HepG2 (cell line): ENCODE measurements around the gene LRRC74B. TPM values are rescaled to one million over a fixed set of nuclear protein-coding genes. Genes with fewer than 3 reads are reported as not detected.
A peak's percentile ranks its signal among the peaks of the same experiment; 100 is the strongest.

Experiments
- AKAP8 ChIP-seq: sonication (generic); formaldehyde crosslinking; IDR thresholded peaks from 2 replicates; pipeline ENCODE4 v1.5.1; 2020; ENCODE audit warnings: mild to moderate bottlenecking, missing genetic modification reagents
- EHMT2 ChIP-seq: fragments of 200-600 bp; sonication (generic); IDR thresholded peaks from 2 replicates; pipeline ENCODE4 v1.7.0; 2017; ENCODE audit warnings: antibody characterized with exemption, low read depth, low read length, borderline replicate concordance
- ELF1 ChIP-seq: sonication (generic); formaldehyde crosslinking; IDR thresholded peaks from 2 replicates; pipeline ENCODE4 v1.4.0; 2020; ENCODE audit warnings: missing genetic modification reagents
- ESRRA ChIP-seq: sonication (generic); formaldehyde crosslinking; IDR thresholded peaks from 2 replicates; pipeline ENCODE4 v1.5.1; 2020; ENCODE audit warnings: mild to moderate bottlenecking, low read depth, missing genetic modification reagents
- GLI4 ChIP-seq: sonication (generic); formaldehyde crosslinking; IDR thresholded peaks from 2 replicates; pipeline ENCODE4 v1.5.1; 2020; ENCODE audit warnings: missing genetic modification reagents, mild to moderate bottlenecking, moderate library complexity, borderline replicate concordance
- HMG20A ChIP-seq: IDR thresholded peaks from 2 replicates; pipeline ENCODE4 v1.6.1; 2016; ENCODE audit warnings: borderline replicate concordance
- MAFG ChIP-seq: sonication (generic); formaldehyde crosslinking; IDR thresholded peaks from 2 replicates; pipeline ENCODE4 v1.5.1; 2020; ENCODE audit warnings: mild to moderate bottlenecking, missing genetic modification reagents
- NFE2 ChIP-seq: sonication (generic); formaldehyde crosslinking; IDR thresholded peaks from 2 replicates; pipeline ENCODE4 v1.4.0; 2020; ENCODE audit warnings: missing genetic modification reagents
- NFE2L1 ChIP-seq: sonication (generic); formaldehyde crosslinking; IDR thresholded peaks from 2 replicates; pipeline ENCODE4 v1.4.0; 2020; ENCODE audit warnings: missing genetic modification reagents, mild to moderate bottlenecking, borderline replicate concordance
- PREB ChIP-seq: sonication (generic); formaldehyde crosslinking; IDR thresholded peaks from 2 replicates; pipeline ENCODE4 v1.4.0; 2020; ENCODE audit warnings: missing genetic modification reagents
- SMYD3 ChIP-seq: sonication (generic); formaldehyde crosslinking; IDR thresholded peaks from 2 replicates; pipeline ENCODE4 v1.8.1; 2023; ENCODE audit warnings: mild to moderate bottlenecking, missing genetic modification reagents
- SNAPC2 ChIP-seq: sonication (generic); formaldehyde crosslinking; IDR thresholded peaks from 2 replicates; pipeline ENCODE4 v1.8.1; 2022; ENCODE audit warnings: mild to moderate bottlenecking, missing genetic modification reagents
- SOX6 ChIP-seq, 2 experiments: fragments of 450-650 bp in 1 of 2; sonication (generic) in 1 of 2; formaldehyde crosslinking in 1 of 2; IDR thresholded peaks; 2 replicates each; pipeline versions ENCODE4 v1.4.0 to v1.6.1; 2017 to 2020; ENCODE audit warnings: antibody characterized with exemption in 1 of 2, mild to moderate bottlenecking in 1 of 2, missing genetic modification reagents in 1 of 2
- SRSF4 ChIP-seq: fragments of 200-400 bp; formaldehyde crosslinking; IDR thresholded peaks from one replicate; pipeline ENCODE4 v1.6.1; 2018; ENCODE audit warnings: mild to moderate bottlenecking, low read depth, low read length, moderate library complexity; ENCODE audit not compliant: poor library complexity, severe bottlenecking
- SUZ12 ChIP-seq: fragments of 150-350 bp; IDR thresholded peaks from 2 replicates; pipeline ENCODE4 v1.6.1; 2014; ENCODE audit warnings: low read depth, low read length
- TARDBP ChIP-seq: sonication (generic); formaldehyde crosslinking; IDR thresholded peaks from 2 replicates; pipeline ENCODE4 v1.8.0; 2022; ENCODE audit warnings: mild to moderate bottlenecking, missing genetic modification reagents
- TOE1 ChIP-seq: sonication (generic); formaldehyde crosslinking; IDR thresholded peaks from 2 replicates; pipeline ENCODE4 v1.4.0; 2020; ENCODE audit warnings: mild to moderate bottlenecking, missing genetic modification reagents
- TRIM22 ChIP-seq: fragments of 450-650 bp; IDR thresholded peaks from 2 replicates; pipeline ENCODE4 v1.6.1; 2017
- UBTF ChIP-seq: sonication (generic); formaldehyde crosslinking; IDR thresholded peaks from 2 replicates; pipeline ENCODE4 v1.4.0; 2020; ENCODE audit warnings: mild to moderate bottlenecking, missing genetic modification reagents
- ZNF615 ChIP-seq: sonication (generic); formaldehyde crosslinking; IDR thresholded peaks from 2 replicates; pipeline ENCODE4 v1.5.0; 2020; ENCODE audit warnings: mild to moderate bottlenecking, missing genetic modification reagents, borderline replicate concordance
- ZNF780A ChIP-seq: sonication (generic); formaldehyde crosslinking; IDR thresholded peaks from 2 replicates; pipeline ENCODE4 v1.8.0; 2022; ENCODE audit warnings: mild to moderate bottlenecking, missing genetic modification reagents, moderate library complexity
- polyA plus RNA-seq, 8 experiments: library from polyadenylated mRNA; depleted of rRNA in 3 of 8; stranded (reverse) in 7 of 8; unstranded in 1 of 8; fragments of >200 nt; fragmentation: Illumina TruSeq in 4 of 8; extraction: Trizol in 4 of 8; gene quantifications; 2 replicates each; pipeline versions ENCODE4 v1.2.1 to v1.2.3, GENCODE V29; 2011 to 2016; ENCODE audit warnings: low read depth in 4 of 8, missing spikeins in 1 of 8, mixed read lengths in 1 of 8; ENCODE audit not compliant: insufficient read depth in 1 of 8
- total RNA-seq, 5 experiments: library from RNA; depleted of rRNA; stranded (reverse); fragments of >200 nt; fragmentation: Illumina TruSeq; extraction: Trizol; gene quantifications; 2 replicates each; pipeline ENCODE4 v1.2.3, GENCODE V29; 2016; ENCODE audit warnings: low read depth in 1 of 5
- TF ChIP-seq, protein P1 (sequence below): sonication (generic); formaldehyde crosslinking; IDR thresholded peaks from 2 replicates; pipeline ENCODE4 v1.5.0; 2020; ENCODE audit warnings: missing genetic modification reagents
- TF ChIP-seq, protein P2 (sequence below): sonication (generic); formaldehyde crosslinking; IDR thresholded peaks from 2 replicates; pipeline ENCODE4 v1.8.0; 2022; ENCODE audit warnings: low read depth, missing genetic modification reagents

LRRC74B gene
- total and polyA plus RNA-seq, 2 of the 13 experiments (the other 11 are each of a cell fraction or from before 2014, with no cell fraction given) = not detected

DNA sequence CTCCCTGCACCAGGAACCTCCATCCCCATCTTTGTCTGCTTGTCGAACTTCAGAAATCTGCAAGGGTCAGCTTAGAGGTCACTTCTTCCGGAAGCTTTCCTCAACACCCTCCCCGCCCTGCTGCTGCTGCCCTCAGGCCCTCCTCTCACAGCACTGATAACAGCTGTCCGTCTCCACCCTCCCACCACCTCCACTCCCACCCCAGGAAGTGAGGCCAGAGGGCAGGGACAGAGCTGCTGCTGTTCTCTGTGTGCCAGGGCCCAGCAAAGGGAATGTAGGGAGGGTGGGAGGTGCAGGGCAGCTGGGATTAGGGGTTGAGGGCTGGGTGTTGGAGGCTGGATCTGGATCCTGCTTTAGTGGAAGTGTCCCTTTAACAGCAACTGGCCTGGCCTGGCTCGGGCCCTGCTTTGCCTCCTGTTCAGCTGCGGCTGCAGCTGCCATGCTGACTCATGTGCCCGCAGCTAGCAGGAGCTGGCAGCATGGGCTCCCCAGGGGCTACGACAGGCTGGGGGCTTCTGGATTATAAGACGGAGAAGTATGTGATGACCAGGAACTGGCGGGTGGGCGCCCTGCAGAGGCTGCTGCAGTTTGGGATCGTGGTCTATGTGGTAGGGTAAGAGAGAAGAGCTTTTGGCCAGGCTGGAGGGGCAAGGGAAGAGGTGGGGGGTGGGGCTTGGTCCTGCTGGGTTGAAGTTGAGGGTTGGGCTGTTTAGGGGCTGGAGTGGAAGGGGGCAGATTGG lies 30.9 kb upstream of the LRRC74B start, which contains the start of gene P2RX6 (continued):
- TF ChIP-seq SUZ12 = no peak
- TF ChIP-seq SOX6 (IDR thresholded peaks at IDR 0.05) = no peak
- TF ChIP-seq SOX6 (CRISPR knock-in tag; IDR thresholded peaks at IDR 0.05) = 0 out of 2 replicates have a peak, but pooled peaks have one; percentile 23
- TF ChIP-seq UBTF = peak; percentile 48; the same call in 1 of the 2 replicates
- TF ChIP-seq ZNF780A = no peak
- no peak for TF ChIP-seq SRSF4
- no peak for TF ChIP-seq NFE2
- TF ChIP-seq NFE2L1 = no peak
- no peak for TF ChIP-seq EHMT2
- no peak for TF ChIP-seq SNAPC2 (CRISPR knock-in tag)
- TF ChIP-seq ZNF615 (CRISPR knock-in tag) = no peak
- no peak for TF ChIP-seq ESRRA
- no peak for TF ChIP-seq TOE1 (CRISPR knock-in tag)
- TF ChIP-seq, protein P1, sequence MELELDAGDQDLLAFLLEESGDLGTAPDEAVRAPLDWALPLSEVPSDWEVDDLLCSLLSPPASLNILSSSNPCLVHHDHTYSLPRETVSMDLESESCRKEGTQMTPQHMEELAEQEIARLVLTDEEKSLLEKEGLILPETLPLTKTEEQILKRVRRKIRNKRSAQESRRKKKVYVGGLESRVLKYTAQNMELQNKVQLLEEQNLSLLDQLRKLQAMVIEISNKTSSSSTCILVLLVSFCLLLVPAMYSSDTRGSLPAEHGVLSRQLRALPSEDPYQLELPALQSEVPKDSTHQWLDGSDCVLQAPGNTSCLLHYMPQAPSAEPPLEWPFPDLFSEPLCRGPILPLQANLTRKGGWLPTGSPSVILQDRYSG (CRISPR knock-in tag) = no peak
- peak; percentile 59 for TF ChIP-seq ELF1 (CRISPR knock-in tag)
- TF ChIP-seq MAFG (CRISPR knock-in tag) = no peak
- no peak for TF ChIP-seq HMG20A (CRISPR knock-in tag)
- TF ChIP-seq TRIM22 = no peak
- TF ChIP-seq TARDBP (CRISPR knock-in tag) = peak; percentile 69; the same call in 1 of the 2 replicates
- no peak for TF ChIP-seq SMYD3 (CRISPR knock-in tag)
- no peak for TF ChIP-seq PREB (CRISPR knock-in tag)
- TF ChIP-seq GLI4 (CRISPR knock-in tag) = no peak
- no peak for TF ChIP-seq AKAP8 (CRISPR knock-in tag)
- TF ChIP-seq, protein P2, sequence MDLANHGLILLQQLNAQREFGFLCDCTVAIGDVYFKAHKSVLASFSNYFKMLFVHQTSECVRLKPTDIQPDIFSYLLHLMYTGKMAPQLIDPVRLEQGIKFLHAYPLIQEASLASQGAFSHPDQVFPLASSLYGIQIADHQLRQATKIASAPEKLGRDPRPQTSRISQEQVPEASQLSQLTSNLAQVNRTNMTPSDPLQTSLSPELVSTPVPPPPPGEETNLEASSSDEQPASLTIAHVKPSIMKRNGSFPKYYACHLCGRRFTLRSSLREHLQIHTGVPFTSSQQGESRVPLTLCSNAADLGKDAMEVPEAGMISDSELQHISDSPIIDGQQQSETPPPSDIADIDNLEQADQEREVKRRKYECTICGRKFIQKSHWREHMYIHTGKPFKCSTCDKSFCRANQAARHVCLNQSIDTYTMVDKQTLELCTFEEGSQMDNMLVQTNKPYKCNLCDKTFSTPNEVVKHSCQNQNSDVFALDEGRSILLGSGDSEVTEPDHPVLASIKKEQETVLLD (CRISPR knock-in tag) = no peak
